Measurements from ENCODE around the gene NELFA.

The NELFA gene

DNA sequence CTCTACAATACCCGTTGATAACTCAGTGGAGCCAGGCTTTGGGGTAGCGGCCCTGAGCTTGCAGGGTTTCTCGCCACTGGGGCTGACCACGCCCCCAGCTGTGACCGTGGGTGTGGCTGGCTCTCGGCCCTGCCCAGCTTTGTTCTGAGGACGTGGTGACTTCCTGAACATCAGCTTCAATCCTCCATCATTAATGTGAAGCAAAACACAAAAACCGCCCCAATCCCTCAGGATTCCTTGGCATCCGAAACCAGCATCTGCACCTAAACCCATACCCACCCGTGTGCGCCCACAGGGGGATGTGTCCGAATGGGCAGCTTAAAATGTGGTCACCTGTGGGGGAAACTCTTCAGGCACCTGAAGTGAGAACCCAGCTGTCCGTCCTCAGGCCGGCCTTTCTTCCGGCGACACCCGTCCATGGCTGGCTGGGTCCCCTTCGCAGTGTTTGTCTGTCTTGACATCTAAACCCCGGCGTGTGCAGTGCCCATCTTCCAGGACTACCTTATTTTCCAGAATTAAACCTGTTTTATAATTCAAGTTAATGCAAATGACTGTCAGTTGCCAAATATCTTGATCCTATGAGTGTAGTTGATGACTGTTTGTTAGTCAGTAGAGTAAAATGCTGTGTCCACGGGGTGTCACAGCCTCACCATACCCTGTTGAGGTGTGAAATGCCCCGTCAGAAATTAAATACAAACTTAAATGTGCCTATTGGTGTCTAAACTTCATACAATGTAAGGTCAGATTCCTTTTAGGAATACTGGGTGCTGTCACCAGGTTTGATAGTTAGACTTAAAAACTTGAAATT lies 27.3 kb downstream of the NELFA start:
- DNase-seq = no peak

- no peak for DNase-seq
Observed at GRCh38 chr4:1980561-1981041, 28.2 kb downstream of the NELFA start.

- no peak for DNase-seq
Observed at GRCh38 chr4:1979477-1980196, 29.1 kb downstream of the NELFA start.

- no peak for DNase-seq
Observed at GRCh38 chr4:1978741-1979476, 29.9 kb downstream of the NELFA start.

GRCh38 chr4:1978226-1978625 lies 30.5 kb downstream of the NELFA start:
- DNase-seq = no peak

GRCh38 chr4:1976416-1977352 lies 32.1 kb downstream of the NELFA start:
- no peak for DNase-seq

- no peak for DNase-seq
Observed at GRCh38 chr4:1975880-1976279, 32.9 kb downstream of the NELFA start.

DNA sequence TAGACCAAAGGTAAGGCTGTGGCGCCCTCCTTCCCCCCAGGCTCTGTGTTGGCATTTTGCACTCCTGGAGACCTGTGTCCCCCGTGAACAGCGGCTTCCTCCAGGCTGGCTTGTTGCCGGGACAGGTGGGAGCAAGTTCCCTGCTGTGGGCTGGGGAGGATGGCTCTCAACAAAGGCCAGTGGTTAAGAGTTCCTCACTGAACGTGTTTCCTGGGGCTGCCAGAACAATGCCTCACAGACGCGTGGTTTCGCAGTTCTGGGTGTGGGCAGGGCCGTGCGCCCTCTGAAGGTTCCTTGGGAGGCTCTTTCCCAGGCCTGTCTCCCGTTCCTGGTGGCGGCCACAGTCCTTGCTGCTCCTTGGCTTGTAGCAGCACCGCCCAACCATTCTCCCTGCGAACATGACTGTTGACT lies 33.4 kb downstream of the NELFA start:
- DNase-seq = no peak

DNA sequence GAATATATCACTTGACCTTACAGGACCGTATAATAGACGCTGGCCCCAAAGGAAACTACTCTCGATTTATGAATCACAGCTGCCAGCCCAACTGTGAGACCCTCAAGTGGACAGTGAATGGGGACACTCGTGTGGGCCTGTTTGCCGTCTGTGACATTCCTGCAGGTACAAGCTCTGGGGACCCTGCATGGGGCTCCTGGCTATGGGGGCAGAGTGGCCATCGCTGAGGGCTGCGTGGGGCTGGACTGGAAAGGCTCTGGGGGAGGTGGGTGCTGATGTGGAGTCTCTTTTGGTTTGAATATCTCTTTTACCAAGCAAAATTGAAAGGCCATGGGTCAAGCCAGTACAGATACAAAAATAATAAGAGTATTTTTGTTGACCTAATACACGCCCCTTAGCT lies 33.9 kb downstream of the NELFA start:
- DNase-seq = no peak

GRCh38 chr4:1973661-1974060 lies 35.1 kb downstream of the NELFA start:
- DNase-seq = peak; percentile 2

DNA sequence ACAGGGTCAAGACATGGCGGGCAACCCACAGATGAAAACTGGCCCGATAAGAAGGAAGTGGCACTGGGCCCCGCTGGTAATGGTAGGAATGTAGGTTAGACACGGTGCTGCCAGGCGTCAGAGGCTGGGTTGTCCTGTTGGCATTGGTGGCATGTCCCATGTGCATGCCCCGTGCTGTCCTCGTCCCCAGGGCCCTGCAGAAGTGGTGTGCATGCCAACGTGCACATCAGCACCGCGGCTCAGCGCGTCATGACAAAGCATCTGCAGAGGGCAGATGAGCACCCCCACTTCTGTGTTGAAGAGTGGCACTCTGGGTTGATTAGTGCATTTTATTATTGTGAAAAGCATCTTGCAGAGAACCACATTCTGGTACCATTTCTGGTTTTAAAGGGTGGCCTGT lies 35.6 kb downstream of the NELFA start:
- peak; percentile 7 for DNase-seq

DNA sequence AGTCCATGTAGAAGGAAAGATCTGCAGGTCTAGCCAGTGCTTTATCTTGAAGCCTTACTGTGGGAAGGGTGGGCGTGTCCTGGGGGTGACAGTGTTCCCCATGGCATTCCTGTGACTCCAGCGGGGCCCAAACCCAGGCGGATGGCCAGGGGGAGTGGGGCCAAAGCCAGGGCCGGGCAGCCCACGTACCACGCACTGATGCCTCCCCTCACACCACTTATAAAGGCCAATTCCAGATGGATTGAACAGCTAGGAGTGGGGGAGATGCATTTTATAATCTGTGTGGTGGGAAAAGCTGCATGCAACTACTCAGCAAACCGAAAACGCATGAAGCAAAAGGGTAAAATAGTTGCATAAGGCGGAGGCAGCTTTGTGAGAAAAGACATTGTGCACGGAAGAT lies 36.4 kb downstream of the NELFA start:
- no peak for DNase-seq

GRCh38 chr4:1971456-1972200 lies 37.1 kb downstream of the NELFA start:
- DNase-seq = peak; percentile 4

DNA sequence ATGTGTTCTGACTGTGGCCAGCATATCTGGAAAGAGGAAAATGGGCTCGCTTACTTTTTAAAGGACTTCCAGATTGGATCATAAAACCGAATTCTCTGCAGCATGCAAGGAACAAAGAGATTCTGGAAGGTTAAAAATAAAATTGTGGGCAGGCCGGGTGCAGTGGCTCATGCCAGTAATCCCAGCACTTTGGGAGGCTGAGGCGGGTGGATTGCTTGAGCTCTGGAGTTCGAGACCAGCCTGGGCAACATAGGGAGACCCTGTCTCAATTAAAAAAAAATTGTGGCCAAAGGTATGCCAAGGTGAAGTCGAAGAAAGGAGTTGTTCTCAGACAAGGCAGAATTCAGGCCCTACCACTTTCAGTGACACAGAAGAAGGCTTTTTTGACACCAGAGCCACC lies 37.8 kb downstream of the NELFA start:
- no peak for DNase-seq

DNA sequence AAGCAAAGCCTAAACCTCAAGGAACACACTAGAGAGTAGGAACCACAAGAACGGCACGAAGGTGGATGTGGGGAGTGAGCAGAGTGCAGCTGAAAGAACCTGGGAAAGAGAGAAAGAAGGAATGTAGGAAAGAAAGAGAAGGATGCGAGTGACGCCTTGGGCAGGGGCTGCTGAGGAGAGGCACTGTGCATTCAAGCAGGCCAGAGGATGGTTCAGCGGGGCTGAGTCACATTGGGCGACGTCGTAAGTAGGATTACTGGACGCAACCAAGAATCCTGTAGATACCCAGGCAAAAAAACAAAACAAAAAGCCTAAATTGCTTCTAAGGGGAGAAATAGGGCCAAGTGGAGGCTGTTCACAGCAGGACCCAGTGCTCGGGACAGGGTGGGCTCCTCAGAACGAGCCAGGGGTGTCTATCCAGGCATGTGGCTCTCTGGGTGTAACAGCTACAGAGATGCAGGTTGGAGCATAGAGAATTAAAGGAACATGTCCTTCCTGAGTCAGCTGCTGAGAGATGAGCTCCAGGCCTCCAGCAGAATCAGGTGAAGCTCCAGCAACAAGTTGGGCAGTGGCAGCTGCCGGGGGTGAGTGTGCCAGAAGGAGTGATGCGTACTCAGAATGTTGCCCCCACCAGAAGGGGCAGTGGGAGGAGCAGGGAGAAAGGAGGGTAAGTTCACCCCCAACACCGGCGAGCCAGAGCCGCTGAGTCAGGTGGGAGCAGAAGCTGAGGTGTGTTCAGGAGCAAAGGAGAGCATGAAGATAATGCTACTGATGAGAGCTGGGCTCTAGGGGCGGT lies 38.6 kb downstream of the NELFA start:
- DNase-seq = no peak

DNA sequence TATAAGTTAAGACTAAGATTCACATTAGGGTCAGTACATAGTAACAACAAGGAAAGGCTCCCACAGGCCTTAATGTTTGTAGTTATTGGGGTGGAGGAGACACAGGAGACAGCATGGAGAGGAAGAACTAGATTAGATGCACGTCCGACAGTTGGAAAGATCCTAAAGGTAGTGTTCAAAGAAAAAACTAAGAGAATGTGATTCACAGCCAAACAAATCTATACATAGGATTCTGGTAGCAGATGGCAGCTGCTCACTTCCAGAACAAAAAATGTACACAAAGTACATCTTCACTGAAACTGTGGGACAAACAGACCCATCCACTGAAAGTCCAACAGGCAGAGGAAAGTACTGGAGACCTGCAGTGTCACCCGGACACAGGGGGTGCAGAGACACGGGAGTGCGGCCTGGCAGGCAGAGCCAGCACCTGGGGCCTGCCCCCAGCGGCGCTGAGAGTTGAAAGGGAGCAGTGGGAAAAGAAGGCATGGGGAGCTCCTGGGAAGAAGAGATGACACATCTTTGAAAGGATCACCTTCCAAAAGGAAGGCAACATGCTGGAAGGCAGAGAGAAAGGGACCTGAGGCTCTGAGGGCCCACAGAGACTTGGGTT lies 40.0 kb downstream of the NELFA start:
- peak; percentile 4 for DNase-seq

- no peak for DNase-seq
Observed at GRCh38 chr4:1967512-1968149, 41.1 kb downstream of the NELFA start.

- DNase-seq = no peak
Observed at GRCh38 chr4:1964971-1965370, 43.8 kb downstream of the NELFA start.

GRCh38 chr4:1964443-1964842 lies 44.3 kb downstream of the NELFA start:
- no peak for DNase-seq

GRCh38 chr4:1962980-1963379 lies 45.8 kb downstream of the NELFA start:
- DNase-seq = no peak
